Measurements from ENCODE around the gene PIGK. TPM values are rescaled to one million over a fixed set of nuclear protein-coding genes. Genes with fewer than 3 reads are reported as not detected.

PIGK gene
- total RNA-seq, 4 donors from 2014 or later, result 7.8 to 15.9 (median 12.8) TPM

DNA sequence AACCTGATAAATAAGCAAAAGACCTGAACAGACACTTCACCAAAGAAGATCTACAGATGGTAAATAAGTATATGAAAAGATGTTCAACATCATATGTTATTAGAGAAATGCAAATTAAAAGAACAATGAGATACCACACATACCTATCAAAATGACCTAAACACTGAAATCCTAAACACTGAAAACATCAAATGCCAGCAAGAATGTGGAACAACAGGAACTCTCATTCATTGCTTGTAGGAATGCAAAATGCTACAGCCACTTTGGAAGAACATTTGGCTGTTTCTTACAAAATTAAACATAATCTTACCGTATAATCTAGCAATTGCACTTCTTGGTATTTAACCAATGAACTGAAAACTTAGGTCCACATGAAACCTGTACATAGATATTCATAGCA, 14.9 kb upstream of the PIGK start:
- Histone ChIP-seq H3K9me3 (no peaks in the 10 kb centered on the region), H3K27me3 (no peaks in the 10 kb centered on the region), H3K27ac (no peak overlapping the region), H3K4me1 (no peaks in the 10 kb centered on the region), H3K4me3 (no peak overlapping the region), H3K36me3 (no peaks in the 10 kb centered on the region)
- intact Hi-C loops (cut with DNase I), result no loop called here
- DNase-seq, result no peak
- TF ChIP-seq, protein P1, sequence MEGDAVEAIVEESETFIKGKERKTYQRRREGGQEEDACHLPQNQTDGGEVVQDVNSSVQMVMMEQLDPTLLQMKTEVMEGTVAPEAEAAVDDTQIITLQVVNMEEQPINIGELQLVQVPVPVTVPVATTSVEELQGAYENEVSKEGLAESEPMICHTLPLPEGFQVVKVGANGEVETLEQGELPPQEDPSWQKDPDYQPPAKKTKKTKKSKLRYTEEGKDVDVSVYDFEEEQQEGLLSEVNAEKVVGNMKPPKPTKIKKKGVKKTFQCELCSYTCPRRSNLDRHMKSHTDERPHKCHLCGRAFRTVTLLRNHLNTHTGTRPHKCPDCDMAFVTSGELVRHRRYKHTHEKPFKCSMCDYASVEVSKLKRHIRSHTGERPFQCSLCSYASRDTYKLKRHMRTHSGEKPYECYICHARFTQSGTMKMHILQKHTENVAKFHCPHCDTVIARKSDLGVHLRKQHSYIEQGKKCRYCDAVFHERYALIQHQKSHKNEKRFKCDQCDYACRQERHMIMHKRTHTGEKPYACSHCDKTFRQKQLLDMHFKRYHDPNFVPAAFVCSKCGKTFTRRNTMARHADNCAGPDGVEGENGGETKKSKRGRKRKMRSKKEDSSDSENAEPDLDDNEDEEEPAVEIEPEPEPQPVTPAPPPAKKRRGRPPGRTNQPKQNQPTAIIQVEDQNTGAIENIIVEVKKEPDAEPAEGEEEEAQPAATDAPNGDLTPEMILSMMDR (IDR thresholded peaks at IDR 0.05), result no peak
- TF ChIP-seq POLR2A (IDR thresholded peaks at IDR 0.05), result no peak
- 78 to 94% methylated on average over 1 of the region's 1 CpG for WGBS, 2 donors

DNA sequence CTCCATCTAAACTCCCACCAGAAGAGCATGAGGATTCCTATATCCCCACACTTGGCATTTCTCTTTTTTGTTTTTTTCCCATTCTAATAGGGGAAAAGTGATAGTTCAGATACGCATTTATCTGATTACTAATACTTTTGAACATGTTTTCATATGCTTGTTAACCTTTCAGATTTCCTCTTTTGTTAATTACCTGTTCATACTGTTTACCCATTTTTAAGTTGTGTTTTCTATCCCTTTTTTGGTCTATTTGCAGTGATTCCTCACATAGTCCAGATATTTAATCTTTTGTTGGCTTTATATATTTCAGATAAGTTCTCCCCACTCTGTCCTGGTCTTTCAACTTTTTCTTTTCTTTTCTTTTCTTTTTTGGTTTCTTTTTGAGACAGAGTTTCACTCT, 13.6 kb upstream of the PIGK start:
- H3K4me1 ChIP-seq, result no peaks in the 10 kb centered on the region
- H3K4me3 ChIP-seq, result no peak overlapping the region
- H3K9me3 ChIP-seq, result no peaks in the 10 kb centered on the region
- no peak for DNase-seq
- H3K27me3 ChIP-seq, result no peaks in the 10 kb centered on the region
- 91 to 100% methylated on average over 1 of the region's 1 CpG for WGBS, 2 donors
- H3K36me3 ChIP-seq, result no peaks in the 10 kb centered on the region
- intact Hi-C loops (cut with DNase I), result no loop called here
- no peak for TF ChIP-seq POLR2A (IDR thresholded peaks at IDR 0.05)
- TF ChIP-seq, protein P1 (IDR thresholded peaks at IDR 0.05), result no peak
- H3K27ac ChIP-seq, result no peak overlapping the region

DNA sequence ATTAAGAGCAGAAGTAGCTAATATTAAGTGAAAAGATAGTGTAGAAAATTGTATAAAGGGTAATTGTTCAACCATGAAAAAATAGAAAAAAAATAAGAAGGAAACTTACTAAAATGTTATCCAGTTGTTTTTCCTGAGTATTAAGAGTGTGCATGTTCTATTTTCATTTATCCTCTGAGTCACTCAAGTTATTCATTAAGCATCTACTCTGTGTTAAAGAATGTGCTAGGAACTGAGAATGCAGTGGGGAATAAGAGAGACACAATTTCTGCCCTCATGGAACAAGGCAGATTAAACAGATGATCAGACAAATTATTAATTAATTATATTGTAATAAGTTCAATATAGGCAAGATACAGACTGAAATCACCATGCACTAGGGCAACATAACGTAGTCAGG, 10.8 kb upstream of the PIGK start:
- H3K27me3 ChIP-seq, result no peaks in the 10 kb centered on the region
- WGBS, 2 donors, result 83 to 93% methylated on average over 1 of the region's 1 CpG

DNA sequence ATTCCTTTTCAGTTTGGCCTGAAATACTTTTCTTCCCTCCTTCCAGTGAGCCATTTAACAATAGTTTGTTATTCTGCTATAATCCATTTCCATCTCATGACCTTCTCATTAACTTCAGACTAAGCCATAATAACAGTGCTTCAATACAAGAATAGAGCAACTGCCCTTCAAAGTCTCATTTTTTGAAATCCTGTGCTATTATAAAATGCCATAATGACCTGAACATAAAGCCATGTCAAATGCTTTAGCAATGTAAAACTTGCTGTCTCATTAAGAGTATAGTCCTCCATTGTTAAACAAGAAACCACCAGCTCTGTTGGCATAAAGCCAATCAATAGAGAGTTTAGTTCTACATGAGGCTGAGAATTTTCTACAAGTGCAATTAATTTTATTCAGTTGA, 9.6 kb upstream of the PIGK start:
- no peaks in the 10 kb centered on the region for H3K4me1 ChIP-seq
- no peak overlapping the region for H3K4me3 ChIP-seq
- TF ChIP-seq POLR2A (IDR thresholded peaks at IDR 0.05), result no peak
- TF ChIP-seq, protein P1 (IDR thresholded peaks at IDR 0.05), result no peak
- DNase-seq, result no peak
- no peaks in the 10 kb centered on the region for H3K9me3 ChIP-seq
- H3K27ac ChIP-seq, result no peak overlapping the region
- no peaks in the 10 kb centered on the region for H3K36me3 ChIP-seq
- H3K27me3 ChIP-seq, result no peaks in the 10 kb centered on the region
- intact Hi-C loops (cut with DNase I), result no loop called here

More for the DNA sequence above, 10.8 kb upstream of the PIGK start:
- Histone ChIP-seq H3K4me1 (no peaks in the 10 kb centered on the region), H3K36me3 (no peaks in the 10 kb centered on the region), H3K27ac (no peak overlapping the region), H3K9me3 (no peaks in the 10 kb centered on the region), H3K4me3 (no peak overlapping the region)
- intact Hi-C loops (cut with DNase I), result no loop called here
- no peak for TF ChIP-seq POLR2A (IDR thresholded peaks at IDR 0.05)
- TF ChIP-seq, protein P1 (IDR thresholded peaks at IDR 0.05), result no peak
- no peak for DNase-seq

DNA sequence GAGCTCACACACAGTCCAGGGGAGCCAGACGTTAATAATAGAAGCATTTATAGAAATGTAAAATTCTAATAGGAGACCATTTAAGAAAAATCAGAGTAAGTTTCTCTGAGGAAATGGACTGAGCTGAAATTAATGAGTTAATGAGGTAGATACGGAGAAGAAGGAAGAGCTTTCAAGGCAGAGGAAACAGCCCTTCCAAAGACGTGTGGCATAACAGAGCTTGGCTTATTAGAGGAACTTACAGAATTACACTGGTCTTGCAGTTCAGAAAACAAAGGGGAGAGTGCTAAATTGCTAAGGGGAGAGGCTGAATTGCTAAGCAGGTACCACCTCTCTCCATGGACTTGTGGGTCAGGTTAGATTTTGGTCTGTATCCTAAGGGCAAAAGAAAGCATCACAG, 8.2 kb upstream of the PIGK start:
- no peaks in the 10 kb centered on the region for H3K4me1 ChIP-seq
- H3K36me3 ChIP-seq, result no peaks in the 10 kb centered on the region
- H3K4me3 ChIP-seq, result no peak overlapping the region
- no peak for DNase-seq
- H3K9me3 ChIP-seq, result no peaks in the 10 kb centered on the region
- no peak for TF ChIP-seq POLR2A (IDR thresholded peaks at IDR 0.05)
- TF ChIP-seq, protein P1 (IDR thresholded peaks at IDR 0.05), result no peak
- no peak overlapping the region for H3K27ac ChIP-seq
- intact Hi-C loops (cut with DNase I), result no loop called here
- WGBS, 2 donors, result 42 to 47% methylated on average over 3 of the region's 3 CpGs
- H3K27me3 ChIP-seq, result no peaks in the 10 kb centered on the region
